Activated T-cell treated with anti-CD3 and anti-CD28 coated beads, Interleukin-2, amount 50 U/mL, for 24 hours (primary cell): Measurements from ENCODE around the gene FIGLA.
"Not testable (repeated sequence)": the region's sequence is repeated elsewhere in the genome, so short reads cannot be mapped to it uniquely, and the experiment has no call there.

ENCODE experiments used
- DNase-seq: peaks from one replicate; pipeline ENCODE4 v3.0.0-alpha.2; 2020
- H3K27ac Mint-ChIP-seq: 2 replicates; pipeline ENCODE4 v1.8.0; 2020; ENCODE audit warnings: mild to moderate bottlenecking, mixed read lengths
- H3K27me3 Mint-ChIP-seq: 2 replicates; pipeline ENCODE4 v1.8.0; 2020; ENCODE audit warnings: mixed read lengths
- H3K36me3 Mint-ChIP-seq: 2 replicates; pipeline ENCODE4 v1.8.0; 2020; ENCODE audit warnings: low read depth, mixed read lengths
- H3K4me1 Mint-ChIP-seq: 2 replicates; pipeline ENCODE4 v1.8.0; 2020; ENCODE audit warnings: low read depth, mixed read lengths
- H3K4me3 Mint-ChIP-seq: 2 replicates; pipeline ENCODE4 v1.8.0; 2020; ENCODE audit warnings: mild to moderate bottlenecking, moderate library complexity, mixed read lengths
- H3K9me3 Mint-ChIP-seq: 2 replicates; pipeline ENCODE4 v1.8.0; 2020; ENCODE audit warnings: mixed read lengths

FIGLA gene

DNA sequence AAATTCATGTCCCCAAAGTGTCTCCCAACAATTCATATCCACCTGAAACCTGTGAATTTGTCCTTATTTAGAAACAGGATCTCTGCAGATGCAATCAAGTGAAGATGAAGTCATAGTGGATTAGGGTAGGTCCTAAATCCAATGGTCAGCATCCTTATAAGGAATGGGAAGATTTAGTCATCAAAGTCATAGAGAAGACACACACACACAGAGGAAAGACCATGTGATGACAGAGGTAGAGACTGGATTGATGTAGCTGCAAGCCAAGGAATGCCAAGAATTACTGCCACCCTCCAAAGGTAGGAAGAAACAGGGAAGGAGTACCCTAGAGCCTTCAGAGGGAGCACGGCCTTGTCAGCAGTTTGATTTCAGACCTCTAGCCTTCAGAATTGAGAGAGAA, 40.1 kb downstream of the FIGLA start:
- H3K27me3 Mint-ChIP-seq = peaks cover 7% of the 10 kb centered on the region

DNA sequence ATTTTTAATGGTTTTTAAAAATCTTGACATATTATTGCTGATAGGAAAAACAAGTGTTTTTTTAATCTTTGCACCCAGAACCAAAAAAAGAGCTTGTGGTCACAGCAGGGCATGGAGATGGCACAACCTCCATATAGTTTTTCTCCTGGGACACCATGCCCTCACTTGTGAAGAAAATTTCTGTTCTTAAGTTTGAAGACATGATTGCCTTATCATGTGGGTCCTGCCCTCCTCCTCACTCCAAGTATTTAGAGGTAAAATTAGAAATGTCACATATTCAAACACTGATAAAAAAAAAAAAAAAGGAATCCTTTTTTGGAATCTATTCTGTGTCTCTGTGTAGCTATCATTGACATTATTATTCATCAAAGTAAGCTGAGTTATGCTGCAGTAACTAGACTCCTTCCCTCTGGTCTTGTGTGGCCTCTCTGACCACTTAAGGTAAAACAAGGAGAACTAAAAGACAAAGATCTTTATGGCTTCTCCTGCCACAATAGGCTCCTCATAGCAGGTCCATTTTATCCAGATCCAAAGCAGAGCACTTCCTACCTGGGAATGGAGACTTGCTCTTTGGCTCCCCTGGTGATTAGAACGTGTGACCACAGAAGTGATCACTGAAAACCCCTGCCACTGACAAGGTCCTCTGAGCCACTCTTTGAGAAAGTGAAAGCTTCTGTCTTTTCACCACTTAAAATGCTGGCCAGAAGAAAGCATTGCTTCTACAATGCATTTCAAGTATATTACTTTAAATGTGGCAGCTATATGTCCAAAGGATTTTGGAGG, 42.2 kb downstream of the FIGLA start:
- Mint-ChIP-seq H3K4me3 (no peak overlapping the region), H3K9me3 (peaks cover 4% of the 10 kb centered on the region), H3K36me3 (no peaks in the 10 kb centered on the region), H3K4me1 (peaks cover 3% of the 10 kb centered on the region), H3K27ac (no peak overlapping the region), H3K27me3 (peaks cover 7% of the 10 kb centered on the region)
- no peak for DNase-seq

More for the DNA sequence above, 40.1 kb downstream of the FIGLA start:
- no peak overlapping the region for H3K4me3 Mint-ChIP-seq
- peaks cover 4% of the 10 kb centered on the region for H3K9me3 Mint-ChIP-seq
- no peak overlapping the region for H3K27ac Mint-ChIP-seq
- no peaks in the 10 kb centered on the region for H3K36me3 Mint-ChIP-seq
- H3K4me1 Mint-ChIP-seq = peaks cover 3% of the 10 kb centered on the region
- DNase-seq = no peak

DNA sequence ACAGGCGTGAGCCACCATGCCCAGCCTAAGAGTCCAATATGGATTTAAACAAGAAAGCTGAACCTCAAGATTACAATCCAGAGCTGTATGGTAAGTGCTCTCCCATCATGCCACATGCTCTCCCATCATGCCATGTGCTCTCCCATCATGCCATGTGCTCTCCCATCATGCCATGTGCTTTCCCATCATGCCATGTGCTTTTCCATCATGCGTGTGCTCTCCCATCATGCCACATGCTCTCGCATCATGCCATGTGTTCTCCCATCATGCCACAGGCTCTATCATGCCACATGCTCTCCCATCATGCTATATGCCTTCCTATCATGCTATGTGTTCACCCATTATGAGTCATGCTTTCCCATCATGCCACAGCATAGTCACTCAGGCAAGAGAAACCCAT, 43.2 kb downstream of the FIGLA start:
- H3K4me3 Mint-ChIP-seq = no peak overlapping the region
- DNase-seq = no peak
- H3K36me3 Mint-ChIP-seq = no peaks in the 10 kb centered on the region
- H3K9me3 Mint-ChIP-seq = peaks cover 4% of the 10 kb centered on the region
- peaks cover 7% of the 10 kb centered on the region for H3K27me3 Mint-ChIP-seq
- no peak overlapping the region for H3K27ac Mint-ChIP-seq
- H3K4me1 Mint-ChIP-seq = peaks cover 3% of the 10 kb centered on the region

GRCh38 chr2:70746094-70746974, 44.1 kb downstream of the FIGLA start:
- DNase-seq = no peak
- Mint-ChIP-seq H3K4me3 (no peak overlapping the region), H3K36me3 (no peaks in the 10 kb centered on the region), H3K27me3 (peaks cover 7% of the 10 kb centered on the region), H3K4me1 (peaks cover 3% of the 10 kb centered on the region), H3K9me3 (peaks cover 4% of the 10 kb centered on the region), H3K27ac (no peak overlapping the region)

DNA sequence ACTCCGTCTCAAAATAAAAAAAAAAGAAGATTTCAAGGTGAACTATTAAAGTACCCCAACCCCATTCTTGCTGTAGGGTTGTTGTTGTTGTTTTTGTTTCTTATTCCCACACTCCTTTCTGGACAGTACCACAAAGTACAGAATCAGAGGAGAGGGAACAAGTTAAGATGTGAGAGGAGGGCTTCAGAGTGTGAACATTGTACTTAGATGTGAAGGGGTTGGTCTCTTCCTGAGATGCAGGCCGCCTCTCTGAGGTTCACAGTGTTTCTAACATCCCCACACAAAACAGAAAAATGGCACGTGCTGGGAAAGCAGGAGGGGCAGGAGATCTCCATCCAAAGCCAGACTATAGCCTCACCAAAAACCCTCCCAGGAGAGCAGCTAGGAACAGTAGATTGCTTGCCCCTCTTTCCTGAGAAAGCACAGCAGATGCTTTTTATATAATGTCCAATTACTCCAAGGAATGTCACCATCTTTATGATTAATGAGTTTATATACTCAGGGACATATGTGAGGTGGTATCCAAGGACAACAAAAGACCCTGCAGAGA, 45.1 kb downstream of the FIGLA start:
- DNase-seq = no peak
- Mint-ChIP-seq H3K4me1 (peaks cover 3% of the 10 kb centered on the region), H3K27ac (no peak overlapping the region)

GRCh38 chr2:70744397-70744796, 46.0 kb downstream of the FIGLA start:
- Mint-ChIP-seq H3K27me3 (peaks cover 6% of the 10 kb centered on the region), H3K4me1 (peaks cover 3% of the 10 kb centered on the region), H3K4me3 (no peak overlapping the region), H3K27ac (no peak overlapping the region), H3K9me3 (peaks cover 10% of the 10 kb centered on the region), H3K36me3 (peaks cover 2% of the 10 kb centered on the region)
- DNase-seq = no peak

More for the DNA sequence above, 45.1 kb downstream of the FIGLA start:
- no peak overlapping the region for H3K4me3 Mint-ChIP-seq
- peaks cover 7% of the 10 kb centered on the region for H3K27me3 Mint-ChIP-seq
- peaks cover 5% of the 10 kb centered on the region for H3K9me3 Mint-ChIP-seq
- peaks cover under 1% of the 10 kb centered on the region for H3K36me3 Mint-ChIP-seq

DNA sequence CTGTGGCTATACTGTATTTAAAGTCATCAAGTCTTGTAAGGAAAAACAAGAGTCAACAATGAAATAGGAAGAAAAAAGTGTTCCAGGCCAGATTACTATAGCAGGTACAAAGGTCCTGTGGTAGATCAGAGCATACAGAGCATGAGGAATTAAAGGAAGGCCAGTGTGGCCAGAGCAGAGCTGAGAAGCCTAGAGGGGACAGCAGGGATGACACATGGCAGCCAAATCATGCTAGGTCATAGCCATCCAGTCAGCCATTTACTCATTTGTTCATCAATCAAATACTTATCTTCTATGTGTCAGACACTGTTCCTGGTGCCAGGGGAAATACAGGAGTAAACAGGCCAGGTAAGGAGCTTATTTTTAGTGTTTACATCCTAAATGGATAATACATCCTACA, 46.8 kb downstream of the FIGLA start:
- Mint-ChIP-seq H3K4me3 (no peak overlapping the region), H3K27ac (no peak overlapping the region), H3K27me3 (peaks cover 6% of the 10 kb centered on the region), H3K4me1 (peaks cover 3% of the 10 kb centered on the region), H3K36me3 (peaks cover 2% of the 10 kb centered on the region), H3K9me3 (peaks cover 10% of the 10 kb centered on the region)
- no peak for DNase-seq

- Mint-ChIP-seq H3K4me1 (peaks cover 3% of the 10 kb centered on the region), H3K4me3 (no peak overlapping the region), H3K9me3 (peaks cover 10% of the 10 kb centered on the region), H3K27ac (no peak overlapping the region), H3K36me3 (peaks cover 2% of the 10 kb centered on the region), H3K27me3 (peaks cover 6% of the 10 kb centered on the region)
- DNase-seq = no peak
These were observed 47.4 kb downstream of the FIGLA start for GRCh38 chr2:70743068-70743467.

DNA sequence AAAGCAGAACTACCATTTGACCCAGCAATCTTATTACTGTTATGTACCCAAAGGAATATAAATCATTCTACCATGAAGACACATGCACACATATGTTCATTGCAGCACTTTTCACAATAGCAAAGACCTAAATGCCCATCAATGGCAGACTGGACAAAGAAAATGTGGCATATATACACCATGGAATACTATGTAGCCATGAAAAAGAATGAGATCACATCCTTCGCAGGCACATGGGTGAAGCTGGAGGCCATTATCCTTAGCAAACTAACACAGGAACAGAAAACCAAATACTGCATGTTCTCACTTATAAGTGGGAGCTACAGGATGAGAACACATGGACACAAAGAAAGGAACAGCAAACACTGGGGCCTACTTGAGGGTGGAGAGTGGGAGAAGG, 51.0 kb downstream of the FIGLA start:
- not testable (repeated sequence) for H3K4me1 Mint-ChIP-seq, H3K9me3 Mint-ChIP-seq

GRCh38 chr2:70738159-70738558, 52.3 kb downstream of the FIGLA start:
- H3K27ac Mint-ChIP-seq = no peak overlapping the region

More for the DNA sequence above, 51.0 kb downstream of the FIGLA start:
- H3K27me3 Mint-ChIP-seq, H3K4me3 Mint-ChIP-seq, DNase-seq, H3K27ac Mint-ChIP-seq, H3K36me3 Mint-ChIP-seq: not testable (repeated sequence)

GRCh38 chr2:70735071-70735470, 55.4 kb downstream of the FIGLA start:
- Mint-ChIP-seq H3K9me3 (peaks cover 3% of the 10 kb centered on the region), H3K27ac (no peak overlapping the region), H3K27me3 (peaks cover 12% of the 10 kb centered on the region), H3K4me3 (no peak overlapping the region), H3K4me1 (peaks cover 14% of the 10 kb centered on the region), H3K36me3 (no peaks in the 10 kb centered on the region)
- no peak for DNase-seq

More at GRCh38 chr2:70738159-70738558, 52.3 kb downstream of the FIGLA start:
- peaks cover 2% of the 10 kb centered on the region for H3K36me3 Mint-ChIP-seq
- no peak for DNase-seq
- peaks cover 14% of the 10 kb centered on the region for H3K4me1 Mint-ChIP-seq
- peaks cover 12% of the 10 kb centered on the region for H3K27me3 Mint-ChIP-seq
- no peak overlapping the region for H3K4me3 Mint-ChIP-seq
- H3K9me3 Mint-ChIP-seq = peaks cover 5% of the 10 kb centered on the region

DNA sequence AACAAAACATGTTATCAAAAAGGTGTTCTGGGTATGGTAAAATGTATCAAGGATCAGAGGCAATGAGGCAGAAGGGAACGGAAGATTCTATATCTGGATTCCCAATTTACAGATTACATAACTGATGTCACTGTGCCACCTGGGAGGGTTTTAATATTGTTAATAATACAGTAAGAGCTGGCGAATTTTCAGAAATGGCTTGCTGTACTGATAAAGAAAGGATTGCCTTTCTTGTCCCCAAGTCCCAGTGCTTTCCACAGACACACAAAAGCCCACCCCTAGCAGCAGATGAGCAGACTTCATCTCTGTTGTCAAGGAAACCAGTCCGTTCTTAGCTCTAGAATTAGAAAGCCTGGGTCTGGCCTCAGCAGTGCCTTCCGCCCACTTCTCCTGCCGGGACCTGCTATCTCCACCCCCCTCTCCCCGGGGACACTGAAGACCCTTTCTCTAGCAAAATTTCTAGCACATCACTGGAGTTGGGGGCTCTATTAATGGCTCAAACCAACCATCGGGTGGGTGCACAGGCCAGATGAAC, 56.7 kb downstream of the FIGLA start:
- Mint-ChIP-seq H3K4me3 (no peak overlapping the region), H3K9me3 (no peaks in the 10 kb centered on the region), H3K27me3 (peaks cover 10% of the 10 kb centered on the region), H3K36me3 (no peaks in the 10 kb centered on the region), H3K4me1 (peaks cover 14% of the 10 kb centered on the region), H3K27ac (no peak overlapping the region)
- no peak for DNase-seq

DNA sequence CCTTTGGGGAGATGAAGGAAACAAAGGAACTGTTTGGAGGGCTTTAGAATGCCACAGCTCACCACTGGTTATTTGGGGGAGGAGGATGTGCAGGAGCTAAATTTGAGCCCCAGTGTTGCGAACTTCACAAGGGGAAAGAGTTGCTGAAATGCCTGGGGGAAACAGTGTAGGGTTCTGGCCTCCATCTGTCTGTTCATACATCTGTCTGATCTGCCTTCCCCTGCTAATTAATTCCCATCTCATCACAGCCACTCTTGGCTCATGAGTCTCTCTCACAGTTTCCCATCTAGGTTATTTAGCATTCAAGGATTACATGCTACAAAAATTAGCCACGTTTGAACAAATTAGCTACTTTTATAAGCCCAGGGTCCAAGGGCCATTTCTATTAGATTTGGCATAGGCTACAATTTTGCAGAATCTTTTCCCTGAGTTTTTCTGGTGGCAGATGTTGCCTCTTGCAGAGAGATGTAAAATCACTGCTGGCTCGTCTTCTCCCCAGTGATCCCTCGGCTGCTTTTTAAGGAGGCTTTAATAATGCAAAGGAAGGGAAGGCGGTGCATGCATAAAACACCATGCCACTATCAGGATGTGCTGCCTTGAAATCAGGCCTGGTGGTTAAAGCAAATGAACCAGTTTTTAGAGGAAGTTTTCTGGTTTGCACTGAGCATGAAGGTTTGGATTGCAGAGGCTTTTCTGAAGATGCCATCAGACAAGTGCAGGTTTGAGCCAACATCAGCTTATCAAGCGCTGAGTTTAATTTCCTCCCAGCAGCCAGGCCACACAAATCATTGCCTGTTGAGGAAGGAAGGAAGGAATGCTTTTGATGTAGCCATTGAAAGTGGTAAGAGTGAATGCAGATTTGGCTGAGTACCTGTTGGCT, 57.4 kb downstream of the FIGLA start:
- DNase-seq = no peak
- peaks cover 10% of the 10 kb centered on the region for H3K27me3 Mint-ChIP-seq
- H3K9me3 Mint-ChIP-seq = no peaks in the 10 kb centered on the region
- H3K27ac Mint-ChIP-seq = no peak overlapping the region
- no peaks in the 10 kb centered on the region for H3K36me3 Mint-ChIP-seq
- H3K4me1 Mint-ChIP-seq = peaks cover 14% of the 10 kb centered on the region
- no peak overlapping the region for H3K4me3 Mint-ChIP-seq

GRCh38 chr2:70730730-70731129, 59.7 kb downstream of the FIGLA start:
- Mint-ChIP-seq H3K4me1 (peaks cover 14% of the 10 kb centered on the region), H3K27me3 (peaks cover 7% of the 10 kb centered on the region), H3K27ac (no peak overlapping the region), H3K9me3 (no peaks in the 10 kb centered on the region), H3K4me3 (no peak overlapping the region), H3K36me3 (no peaks in the 10 kb centered on the region)
- DNase-seq = no peak
